Measurements from ENCODE around the gene TOP1. TPM values are rescaled to one million over a fixed set of nuclear protein-coding genes. Genes with fewer than 3 reads are reported as not detected.
A peak's percentile ranks its signal among the peaks of the same experiment; 100 is the strongest.

Gene TOP1
- total and polyA plus RNA-seq, 4 donors = 39.7 to 62.7 (median 51.7) TPM

- Histone ChIP-seq H3K4me1 (ENCODE audit: control insufficient read depth in 5 of 5, insufficient read depth in 5 of 5, low read length in 5 of 5) (peaks cover 0 to 32% (median 16%) of the 10 kb centered on the region in 5 donors), H3K4me3 (no peak overlapping the region), H3K9me3 (ENCODE audit: control insufficient read depth in 4 of 4, insufficient read depth in 3 of 4, low read length in 3 of 4) (no peaks in the 10 kb centered on the region), H3K27ac (ENCODE audit: low read depth in 1 of 2, low read length in 1 of 2) (peak overlapping the region; percentile 79 to 98), H3K36me3 (ENCODE audit: control insufficient read depth in 4 of 4, insufficient read depth in 4 of 4, low read length in 4 of 4) (peaks cover 0 to 14% (median 4%) of the 10 kb centered on the region in 4 donors), H3K9ac (ENCODE audit: insufficient read depth in 1 of 2, low read length in 2 of 2) (peak overlapping the region; percentile 4 to 65), H3K27me3 (ENCODE audit: control insufficient read depth in 3 of 3, insufficient read depth in 3 of 3, low read length in 2 of 3) (no peaks in the 10 kb centered on the region)
- 35 to 37% methylated on average over 23 of the region's 23 CpGs for WGBS, 2 donors
- no peak for TF ChIP-seq CTCF (IDR thresholded peaks at IDR 0.05; ENCODE audit: control extremely low read depth, extremely low read depth)
- DNase-seq (no peak), ATAC-seq (ENCODE audit: insufficient read depth, low FRiP score) (no peak)
Observed at GRCh38 chr20:41135888-41136679, 107.5 kb downstream of the TOP1 start.

DNA sequence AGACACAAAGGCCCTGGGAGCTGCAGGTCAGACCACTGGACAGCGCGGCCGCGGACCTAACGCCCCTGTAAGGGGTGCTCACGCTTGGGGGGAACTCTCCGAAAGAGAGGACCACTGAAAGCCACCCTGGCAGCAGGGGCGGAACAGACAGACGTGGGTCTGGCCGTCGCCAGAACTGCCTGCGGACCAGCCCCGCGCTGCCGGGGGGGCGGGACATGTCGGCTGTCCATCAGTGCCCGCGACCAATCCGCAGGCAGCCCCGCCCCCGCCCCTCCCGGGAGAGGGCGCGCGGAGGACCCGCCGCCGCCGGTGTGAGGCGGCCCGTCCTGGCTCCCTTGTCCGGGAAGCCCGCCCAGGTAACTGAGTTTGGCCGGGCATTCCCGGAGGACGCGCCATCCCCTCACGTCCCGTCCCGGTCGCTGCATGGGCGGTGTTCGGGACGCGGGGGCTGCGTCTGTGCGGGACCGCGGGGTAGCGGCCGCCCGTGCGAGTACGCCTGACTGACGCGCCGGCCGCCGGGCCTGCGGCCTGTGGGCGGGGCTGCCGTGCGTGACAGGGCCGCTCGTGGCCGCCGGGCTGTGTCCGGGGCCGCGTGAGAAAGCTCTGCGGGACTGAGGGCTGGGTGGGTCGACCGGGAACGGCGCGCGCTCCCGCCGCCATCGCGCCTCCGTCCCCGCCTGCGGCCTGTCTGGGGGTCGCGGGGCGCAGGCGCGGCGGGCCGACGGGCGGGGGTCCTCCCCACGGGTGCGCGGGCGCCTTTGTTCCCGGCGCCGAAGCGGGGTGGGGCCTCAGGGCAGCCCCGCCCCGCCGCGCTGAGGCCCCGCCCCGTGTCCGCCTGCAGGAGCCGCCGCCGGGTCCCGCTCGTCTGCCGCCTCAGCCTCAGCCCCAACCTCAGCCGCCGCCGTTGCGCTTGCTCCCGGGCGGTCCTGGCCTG, 108.3 kb downstream of the TOP1 start, which contains the start of gene PLCG1:
TSS of gene PLCG1 (plus strand) at position 864 of the 934 bp plus-strand sequence. CDS start 99 bp downstream, outside the sequence.
- 0% methylated on average over 45 to 121 of the region's 121 CpGs for WGBS, 2 donors
- ATAC-seq (ENCODE audit: insufficient read depth, low FRiP score) (peak; percentile 85), DNase-seq (peak; percentile 91 to 95 (median 93))
- H3K27me3 ChIP-seq (ENCODE audit: control insufficient read depth in 3 of 3, insufficient read depth in 3 of 3, low read length in 2 of 3) = no peaks in the 10 kb centered on the region
- peak within 1 kb of the TSS; percentile 72 to 85 for H3K9ac ChIP-seq (ENCODE audit: insufficient read depth in 1 of 2, low read length in 2 of 2)
- peaks cover 7 to 41% (median 22%) of the 10 kb centered on the region in 5 donors for H3K4me1 ChIP-seq (ENCODE audit: control insufficient read depth in 5 of 5, insufficient read depth in 5 of 5, low read length in 5 of 5)
- TF ChIP-seq CTCF (IDR thresholded peaks at IDR 0.05; ENCODE audit: control extremely low read depth, extremely low read depth) = no peak
- peak within 1 kb of the TSS; percentile 95 for H3K4me3 ChIP-seq
- peaks cover 0 to 14% (median 4%) of the 10 kb centered on the region in 4 donors for H3K36me3 ChIP-seq (ENCODE audit: control insufficient read depth in 4 of 4, insufficient read depth in 4 of 4, low read length in 4 of 4)
- H3K27ac ChIP-seq (ENCODE audit: low read depth in 1 of 2, low read length in 1 of 2) = peak within 1 kb of the TSS; percentile 96 to 98
- H3K9me3 ChIP-seq (ENCODE audit: control insufficient read depth in 4 of 4, insufficient read depth in 3 of 4, low read length in 3 of 4) = no peaks in the 10 kb centered on the region

- Histone ChIP-seq H3K36me3 (ENCODE audit: control insufficient read depth in 4 of 4, insufficient read depth in 4 of 4, low read length in 4 of 4) (peaks cover 0 to 14% (median 4%) of the 10 kb centered on the region in 4 donors), H3K27ac (ENCODE audit: low read depth in 1 of 2, low read length in 1 of 2) (peak overlapping the region; percentile 96 to 98), H3K9me3 (ENCODE audit: control insufficient read depth in 4 of 4, insufficient read depth in 3 of 4, low read length in 3 of 4) (no peaks in the 10 kb centered on the region), H3K4me1 (ENCODE audit: control insufficient read depth in 5 of 5, insufficient read depth in 5 of 5, low read length in 5 of 5) (peaks cover 10 to 48% (median 26%) of the 10 kb centered on the region in 5 donors), H3K9ac (ENCODE audit: insufficient read depth in 1 of 2, low read length in 2 of 2) (peak overlapping the region; percentile 72 to 85), H3K27me3 (ENCODE audit: control insufficient read depth in 3 of 3, insufficient read depth in 3 of 3, low read length in 2 of 3) (no peaks in the 10 kb centered on the region), H3K4me3 (peak overlapping the region; percentile 95)
- ATAC-seq (ENCODE audit: insufficient read depth, low FRiP score) (peak; percentile 25), DNase-seq (peak; percentile 89 to 92 (median 90))
- WGBS, 2 donors = 1 to 3% methylated on average over 40 to 66 of the region's 66 CpGs
- no peak for TF ChIP-seq CTCF (IDR thresholded peaks at IDR 0.05; ENCODE audit: control extremely low read depth, extremely low read depth)
Observed at GRCh38 chr20:41137614-41138474, 109.2 kb downstream of the TOP1 start.

Measured in lung (tissue), 12 donors.